ENCODE measurements around the gene LMNTD1. TPM values are rescaled to one million over a fixed set of nuclear protein-coding genes. Genes with fewer than 3 reads are reported as not detected.
A peak's percentile ranks its signal among the peaks of the same experiment; 100 is the strongest.

LMNTD1 gene
- total RNA-seq, 1 experiment from 2014 or later, result not detected

DNA sequence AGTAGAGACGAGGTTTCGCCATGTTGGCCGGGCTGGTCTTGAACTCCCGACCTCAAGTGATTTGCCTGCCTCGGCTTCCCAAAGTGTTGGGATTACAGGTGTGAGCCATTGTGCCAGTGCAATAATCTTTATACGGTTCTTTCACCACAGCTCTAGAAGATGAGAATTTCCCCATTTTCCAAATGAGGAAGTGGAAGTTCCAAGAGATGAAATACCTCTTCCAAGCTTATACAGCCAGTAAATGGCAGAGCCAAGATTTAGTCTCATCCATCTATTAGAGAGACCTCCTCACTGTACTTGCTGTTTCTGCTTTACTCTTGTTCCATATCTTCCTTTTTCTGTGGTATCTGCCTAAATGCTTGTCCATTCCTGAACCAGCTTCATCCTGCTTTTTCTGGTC, 3.1 kb upstream of the LMNTD1 start:
- no peak for DNase-seq (ENCODE audit: low spot score)

DNA sequence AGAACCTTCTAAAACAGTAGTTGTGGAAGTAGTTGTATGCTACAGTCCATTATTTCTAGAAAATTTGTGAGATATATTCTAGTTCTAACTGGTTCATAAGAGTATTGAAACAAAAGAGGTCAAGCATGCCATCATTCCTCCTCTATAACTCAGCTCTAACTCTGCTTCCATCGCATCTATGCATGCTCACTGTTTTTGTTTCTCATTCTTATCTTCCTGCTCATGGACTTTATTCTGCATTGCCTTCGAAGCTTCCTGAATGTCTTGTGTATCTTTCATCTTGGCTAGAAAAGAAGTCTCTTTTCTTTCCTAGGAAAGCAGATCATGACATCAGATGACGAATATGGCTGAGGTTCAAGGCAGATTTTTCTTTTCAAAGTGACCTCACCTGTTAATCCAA, 402 bp downstream of the LMNTD1 start:
- no peak for DNase-seq (ENCODE audit: low spot score)

DNA sequence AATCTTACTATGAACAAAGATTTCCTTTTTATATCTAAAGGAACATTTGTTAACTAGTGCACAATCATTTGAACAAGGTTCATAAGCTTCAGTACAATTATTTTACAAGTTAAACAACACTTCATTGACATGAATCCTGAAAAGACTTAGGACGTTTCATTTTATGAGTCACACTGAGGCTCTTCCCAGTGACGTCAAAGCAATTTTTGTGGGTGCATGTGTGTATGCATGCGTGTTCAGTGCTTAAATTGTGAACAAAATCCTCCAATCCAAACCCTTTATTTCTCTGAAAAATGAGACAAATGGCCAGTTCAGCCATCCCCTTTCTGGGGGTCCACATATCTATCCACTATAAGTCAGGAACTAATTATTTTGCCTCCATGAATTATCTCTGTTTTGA, 2.9 kb downstream of the LMNTD1 start:
- no peak for DNase-seq (ENCODE audit: low spot score)

DNA sequence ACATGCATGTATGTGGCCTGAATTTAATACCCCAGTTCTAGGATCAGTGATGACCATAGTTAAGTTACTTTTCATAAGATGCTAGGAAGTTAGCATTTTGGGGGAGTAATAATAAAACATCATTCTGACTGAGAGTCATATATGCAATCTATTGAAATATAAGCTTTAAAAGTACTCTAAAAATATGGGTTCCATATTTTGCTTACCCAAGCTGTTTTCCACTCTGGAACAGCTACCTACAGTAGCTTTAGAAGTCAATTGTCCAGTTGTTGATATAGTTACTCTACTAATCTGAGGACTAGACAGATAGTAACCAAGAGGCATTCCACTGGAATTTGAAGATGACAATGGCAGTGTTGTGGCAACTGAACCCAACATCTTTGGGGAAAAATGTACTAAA, 4.0 kb downstream of the LMNTD1 start:
- DNase-seq (ENCODE audit: low spot score), result no peak

DNA sequence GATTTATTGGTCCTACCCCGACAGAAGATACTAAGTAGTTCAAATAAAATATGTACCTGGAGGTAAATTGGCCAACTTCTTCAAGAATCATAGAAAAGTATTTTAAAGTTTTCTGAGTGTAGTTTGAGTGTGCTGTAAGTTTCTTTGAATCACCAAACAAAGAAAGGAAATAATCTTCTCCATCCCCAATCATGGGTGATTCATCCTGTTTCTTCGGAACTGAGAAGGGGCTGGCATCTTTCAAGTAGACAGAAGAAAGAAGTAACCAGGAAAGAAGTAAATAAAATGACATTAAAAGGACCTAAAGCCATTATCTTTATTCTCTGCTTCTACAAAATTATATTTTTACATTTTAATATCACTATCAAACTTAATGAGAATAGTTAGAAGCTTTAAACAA, 6.8 kb downstream of the LMNTD1 start:
- no peak for DNase-seq (ENCODE audit: low spot score)

DNA sequence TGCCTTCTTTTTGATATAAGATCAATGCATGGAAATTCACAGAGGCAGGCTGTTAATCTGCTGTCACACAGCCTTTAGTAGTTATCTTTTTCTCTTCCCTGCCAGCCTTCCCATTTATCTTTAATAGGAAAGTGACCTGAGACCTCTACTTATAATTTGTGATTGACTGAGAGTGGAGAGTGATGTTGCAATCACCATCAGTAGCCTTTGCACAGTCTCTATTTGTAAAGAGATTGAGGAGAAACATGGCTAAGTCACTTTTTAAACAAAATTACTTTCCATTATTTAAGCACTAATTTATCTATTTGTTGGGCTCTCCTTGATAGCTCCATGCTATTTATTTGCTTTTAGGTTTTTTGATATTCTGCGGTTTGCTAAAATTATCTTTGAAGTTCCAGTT, 19.9 kb downstream of the LMNTD1 start:
- DNase-seq (ENCODE audit: low spot score), result no peak

DNA sequence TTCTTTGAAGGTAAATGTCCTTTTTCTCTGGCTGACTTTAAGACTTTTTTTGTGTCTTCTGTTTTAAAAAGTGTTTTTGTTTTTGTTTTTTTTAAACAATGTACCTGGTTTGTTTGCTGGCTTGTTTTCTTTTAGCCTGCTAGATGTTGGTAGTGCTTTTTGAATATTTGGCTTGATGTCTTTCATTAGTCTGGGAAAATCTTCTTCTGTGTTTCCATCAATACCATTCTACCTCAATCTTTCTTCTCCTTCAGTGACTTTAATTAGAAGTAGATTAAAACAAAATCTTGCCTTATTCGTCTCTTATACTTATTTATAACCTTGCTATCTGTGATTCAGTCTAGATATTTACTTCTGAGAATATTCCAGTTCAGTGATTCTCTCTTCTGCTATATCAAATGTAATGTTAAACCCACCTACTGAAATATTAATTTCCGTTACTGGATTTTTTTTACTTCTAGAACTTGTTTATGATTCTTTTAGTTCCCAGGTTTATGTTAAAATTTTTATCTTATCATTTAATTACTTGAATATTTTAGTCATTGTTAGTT, 21.5 kb downstream of the LMNTD1 start:
- no peak for DNase-seq (ENCODE audit: low spot score)

DNA sequence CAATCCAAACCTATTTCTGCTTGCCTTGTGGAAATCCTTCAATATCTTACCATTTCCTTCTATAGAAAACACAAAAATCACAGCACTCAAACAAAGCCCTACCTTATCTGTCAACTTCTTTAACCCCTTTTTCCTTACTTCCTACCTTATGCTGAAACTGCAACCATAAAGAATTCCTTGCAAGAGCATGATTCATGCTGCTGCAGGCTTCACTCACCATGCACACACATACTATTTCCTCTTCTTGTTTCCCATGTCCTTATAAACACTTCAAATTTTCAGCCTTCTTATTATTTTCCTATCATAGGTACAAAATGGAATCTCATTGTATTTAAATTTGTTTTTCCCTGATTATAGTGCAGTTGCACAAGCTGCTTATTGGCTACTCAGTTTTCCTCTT, 23.3 kb downstream of the LMNTD1 start:
- no peak for DNase-seq (ENCODE audit: low spot score)

DNA sequence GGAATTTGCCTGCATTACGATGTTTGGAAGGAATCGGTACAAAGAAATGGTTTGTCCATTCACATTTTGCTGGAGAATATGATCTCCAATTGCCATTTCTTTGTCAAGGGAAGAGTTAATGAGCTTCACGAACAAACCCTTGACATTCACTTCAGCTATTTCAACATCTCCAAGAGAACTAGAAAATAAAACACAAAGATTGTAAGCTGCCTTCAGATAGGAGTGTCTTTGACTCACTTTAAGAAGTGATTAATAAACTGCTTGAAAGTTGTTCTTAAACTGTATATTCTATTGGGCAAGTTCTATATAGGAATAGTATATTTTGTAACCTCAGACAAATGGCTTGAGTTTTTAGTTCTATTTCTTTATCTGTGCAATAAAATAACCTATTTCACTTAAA, 26.3 kb downstream of the LMNTD1 start:
- DNase-seq (ENCODE audit: low spot score), result no peak

DNA sequence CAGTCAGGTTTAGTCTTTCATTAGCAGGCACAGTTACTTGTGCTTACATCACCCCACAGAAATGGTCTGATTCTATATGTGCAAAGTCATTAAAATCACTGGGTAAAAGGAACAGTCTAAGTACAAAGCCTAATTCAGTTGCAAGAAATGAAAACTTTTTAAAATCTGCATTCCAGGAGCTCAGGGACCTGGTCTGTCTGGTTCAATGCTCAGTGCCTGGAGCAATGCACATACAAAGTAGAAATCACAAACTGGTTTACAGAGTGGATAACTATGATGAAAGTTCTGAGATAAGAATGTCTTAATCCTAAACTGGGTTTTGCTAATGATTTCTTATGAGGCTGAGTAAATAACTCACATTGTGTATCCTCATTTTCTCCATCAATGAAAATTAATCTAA, 28.7 kb downstream of the LMNTD1 start:
- no peak for DNase-seq (ENCODE audit: low spot score)

DNA sequence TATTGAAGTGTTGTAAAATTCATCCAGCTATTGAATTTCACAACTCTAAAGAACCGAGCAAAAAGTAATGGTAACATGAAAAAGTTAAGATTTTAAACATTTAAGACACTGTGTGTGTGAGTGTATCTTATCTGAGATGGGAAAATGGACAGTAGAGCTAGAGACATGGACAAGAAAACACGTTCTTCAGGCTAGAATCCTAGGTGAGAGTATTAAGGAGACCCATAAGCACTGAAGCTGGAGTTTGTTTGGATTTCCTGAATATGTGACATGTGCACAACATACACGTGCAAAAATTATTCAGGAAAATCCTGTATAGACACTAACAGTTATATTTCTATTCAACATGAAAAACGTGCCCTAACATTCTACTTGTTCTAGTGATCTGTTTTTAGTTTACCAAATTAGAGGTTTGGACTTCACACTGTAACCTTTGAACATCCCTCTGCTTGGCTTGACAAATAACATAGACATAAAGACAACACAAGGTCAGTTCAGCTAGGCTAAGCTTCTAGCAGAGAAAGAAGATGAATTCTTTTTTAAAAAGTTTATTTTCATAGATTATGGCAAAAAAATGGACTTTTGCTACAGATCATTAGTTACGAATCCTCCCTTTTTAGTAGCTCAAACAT, 31.3 kb downstream of the LMNTD1 start:
- DNase-seq (ENCODE audit: low spot score), result no peak

DNA sequence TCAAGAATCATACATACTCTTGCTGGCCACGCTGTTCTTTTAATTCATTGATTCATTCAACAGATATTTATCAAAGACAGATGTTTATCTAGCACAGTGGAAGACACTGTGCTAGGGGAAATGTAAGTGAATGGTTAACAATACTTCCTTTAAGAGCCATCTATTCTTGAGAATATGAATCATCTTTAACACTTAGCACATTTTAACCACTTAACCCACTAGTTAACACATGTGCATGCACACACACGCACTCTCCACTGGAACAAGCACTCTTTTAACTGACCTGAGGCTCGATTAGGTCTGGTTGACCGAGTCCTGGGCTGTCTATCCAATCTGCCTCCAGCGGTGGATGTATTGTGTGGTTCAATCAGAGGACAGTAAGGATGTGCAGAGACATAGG, 34.6 kb downstream of the LMNTD1 start:
- no peak for DNase-seq (ENCODE audit: low spot score)

DNA sequence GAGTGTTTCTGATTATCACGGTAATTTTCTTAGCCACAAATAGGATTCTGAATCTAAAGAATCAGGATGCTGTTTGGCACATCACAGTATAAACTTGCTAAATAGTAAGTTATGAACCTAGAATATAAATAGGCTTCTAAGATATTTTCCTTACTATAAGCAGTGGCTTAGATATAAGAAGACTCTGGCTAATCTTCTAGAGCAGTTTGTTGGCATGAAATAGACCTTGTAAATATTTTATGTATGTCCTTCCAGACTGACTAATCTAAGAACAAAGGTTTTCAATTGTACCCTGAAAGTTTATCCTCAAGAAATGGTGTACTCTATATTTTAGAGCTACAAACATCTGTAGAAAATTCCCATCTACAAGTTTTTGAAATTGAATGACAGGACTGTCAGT, 48.3 kb downstream of the LMNTD1 start:
- DNase-seq (ENCODE audit: low spot score), result no peak

DNA sequence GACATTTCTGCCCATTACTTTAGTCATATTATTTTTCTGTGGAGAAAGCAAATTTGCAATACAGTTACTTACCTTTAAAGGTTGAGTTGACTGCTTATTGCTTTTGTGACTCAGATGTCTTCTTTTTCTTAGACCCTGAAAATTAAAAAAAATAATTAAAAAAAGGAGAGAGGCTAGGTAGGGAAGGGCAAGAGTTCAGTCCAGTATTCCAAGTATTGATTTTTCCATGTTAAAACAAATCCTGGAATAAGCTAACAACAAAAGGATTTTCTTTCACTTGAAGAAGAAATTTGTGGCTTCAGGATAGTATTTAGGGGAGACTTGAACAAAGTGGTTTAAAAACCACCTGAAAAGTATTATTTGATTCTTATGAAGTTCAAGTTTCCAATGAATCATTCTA, 49.4 kb downstream of the LMNTD1 start:
- DNase-seq (ENCODE audit: low spot score), result no peak

DNA sequence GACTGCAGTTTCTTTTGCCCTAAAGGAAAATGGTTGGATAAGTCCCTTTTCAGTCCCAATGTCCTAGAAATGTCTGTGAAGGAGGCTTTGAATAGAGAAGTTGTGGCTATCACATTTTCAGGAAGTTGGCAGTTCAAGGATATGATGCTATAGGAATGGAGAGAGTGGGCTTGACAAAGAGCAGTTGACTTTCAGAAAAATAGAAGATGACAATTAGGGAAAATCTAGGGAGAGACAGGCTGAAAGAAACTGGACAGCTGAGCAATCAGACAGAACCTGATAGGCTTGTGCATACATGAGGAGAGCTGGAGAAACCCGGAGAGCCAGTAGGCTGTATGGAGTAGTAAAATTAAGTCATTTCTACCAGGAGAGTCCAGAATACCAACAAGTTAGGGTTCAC, 50.5 kb downstream of the LMNTD1 start:
- no peak for DNase-seq (ENCODE audit: low spot score)

DNA sequence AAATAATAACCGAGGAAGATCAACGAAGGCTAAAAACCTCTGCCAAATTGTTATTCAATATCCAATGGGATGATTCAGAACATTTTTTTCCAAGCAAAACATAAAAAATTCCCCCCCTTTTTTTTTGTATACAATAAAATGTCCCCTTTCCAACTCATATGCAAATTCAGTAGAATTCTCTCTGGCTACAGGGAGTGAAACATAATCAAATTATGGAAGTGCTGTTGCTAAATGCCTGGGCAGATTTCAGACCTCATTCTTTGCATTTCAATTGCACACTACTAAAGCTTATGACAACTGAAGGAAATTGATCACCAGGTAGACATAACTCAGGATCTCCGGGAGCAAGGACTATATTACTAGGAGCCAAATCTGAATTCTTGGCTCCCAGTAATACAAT, 51.0 kb downstream of the LMNTD1 start:
- DNase-seq (ENCODE audit: low spot score), result no peak

DNA sequence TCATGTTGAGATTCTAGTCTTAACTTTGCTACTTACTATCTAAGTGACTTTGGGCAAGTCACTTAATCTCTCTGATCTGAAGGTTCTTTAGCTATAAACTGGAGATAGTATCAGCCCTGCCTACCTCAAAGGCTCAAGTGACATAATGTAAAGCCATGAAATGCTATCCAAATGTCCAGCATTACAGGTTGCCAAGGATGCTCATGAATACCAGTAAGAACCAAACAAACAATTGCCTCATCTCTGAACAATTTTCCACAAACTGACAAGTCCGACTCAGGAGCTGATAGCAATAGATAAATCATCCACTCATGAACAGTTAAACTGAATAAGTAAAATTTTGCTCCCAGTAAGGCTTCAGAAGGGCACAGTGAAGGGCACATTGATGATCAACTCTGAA, 51.5 kb downstream of the LMNTD1 start:
- DNase-seq (ENCODE audit: low spot score), result no peak

DNA sequence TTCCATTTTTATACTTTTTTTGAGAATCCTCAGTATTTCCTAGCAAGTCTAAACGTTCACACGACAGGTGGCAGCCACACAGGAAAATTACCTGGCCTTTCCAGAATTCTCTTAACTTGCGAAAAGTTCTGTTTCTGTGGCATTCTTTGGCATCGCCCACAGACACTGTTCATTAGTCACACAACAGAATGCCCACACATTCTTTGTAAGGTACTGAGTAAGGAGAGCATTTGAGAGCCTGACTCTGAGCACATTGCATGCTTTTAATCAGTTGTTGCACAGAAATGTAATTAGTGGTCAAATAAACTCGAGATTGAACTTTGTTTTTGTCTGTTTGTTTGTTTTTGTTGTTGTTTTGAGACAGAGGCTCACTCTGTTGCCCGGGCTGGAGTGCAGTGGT, 52.4 kb downstream of the LMNTD1 start:
- DNase-seq (ENCODE audit: low spot score), result no peak

DNA sequence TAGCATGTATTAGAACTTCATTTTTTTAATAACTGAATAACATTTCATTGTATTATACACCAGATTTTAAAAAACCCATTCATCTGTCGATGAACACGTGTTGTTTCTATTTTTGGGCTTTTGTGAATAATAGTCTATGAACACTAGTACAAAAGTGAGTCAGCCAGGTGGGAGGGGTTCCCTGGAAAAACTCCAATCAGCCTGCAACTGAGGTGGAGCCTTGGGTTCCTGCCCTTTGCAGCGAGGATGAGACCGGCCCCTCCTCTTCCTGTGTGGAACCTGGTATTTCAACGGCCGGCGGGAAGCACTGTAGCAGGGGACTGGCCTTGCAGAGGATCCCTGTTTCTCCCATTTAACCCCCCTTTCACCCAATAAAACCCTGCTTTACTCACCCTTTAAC, 56.1 kb downstream of the LMNTD1 start:
- DNase-seq (ENCODE audit: low spot score), result no peak

DNA sequence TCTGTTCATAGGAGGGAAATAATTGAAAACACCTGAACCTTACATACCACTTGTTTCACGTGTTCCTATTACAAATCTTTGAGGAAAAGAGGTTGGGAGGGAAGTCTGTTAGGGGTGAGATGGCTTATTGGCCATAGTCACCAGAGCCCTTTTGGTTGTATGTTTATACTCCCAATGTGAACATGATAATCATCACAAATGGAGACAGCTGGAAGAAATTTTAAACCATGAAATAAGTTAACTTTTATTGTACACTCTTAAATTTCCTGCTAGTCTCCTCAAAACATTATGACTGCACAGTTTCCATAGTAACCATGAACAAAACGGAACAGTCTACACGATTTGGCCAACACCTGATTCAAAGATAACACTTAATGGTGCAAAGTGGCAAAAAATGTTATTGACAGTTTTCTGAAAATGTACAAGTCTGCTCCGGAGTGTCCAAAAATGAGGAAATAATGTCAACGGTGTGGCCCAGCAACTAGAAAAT, 56.9 kb downstream of the LMNTD1 start:
- no peak for DNase-seq (ENCODE audit: low spot score)

DNA sequence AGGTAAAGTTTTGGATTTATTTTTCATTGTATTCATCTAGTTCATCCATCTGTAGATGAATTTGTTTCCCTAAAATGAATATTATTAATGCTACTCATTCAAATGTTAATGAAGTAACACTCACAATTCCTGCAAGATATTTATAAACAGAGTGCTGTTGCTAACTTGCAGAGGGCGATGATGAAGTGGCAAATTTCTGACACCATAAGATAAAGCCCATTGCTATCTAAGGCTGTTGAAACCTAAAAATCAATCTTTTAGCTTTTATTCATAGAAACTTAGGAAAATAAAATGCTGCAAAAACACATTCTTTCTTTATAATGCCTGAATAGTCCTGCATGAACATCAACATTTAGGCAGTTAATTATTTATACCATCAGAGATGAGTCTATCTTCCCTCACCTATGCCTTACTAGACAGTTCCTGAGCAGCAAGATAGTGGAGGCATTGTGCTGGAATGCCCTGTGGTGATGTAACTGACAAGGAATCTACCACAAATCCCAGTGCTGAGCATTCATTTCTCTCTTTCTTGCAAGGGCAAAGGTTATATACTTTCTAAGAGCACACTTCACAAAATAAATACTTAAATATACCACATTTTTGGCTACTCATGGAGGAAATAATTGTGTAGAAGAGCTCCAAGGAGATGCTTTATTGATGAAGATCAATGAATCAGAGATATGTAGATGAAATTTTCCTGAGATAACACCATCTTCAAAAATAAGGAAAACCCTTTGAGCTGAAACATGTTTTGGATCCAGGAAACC, 57.6 kb downstream of the LMNTD1 start:
- peak; percentile 48 for DNase-seq (ENCODE audit: low spot score)

DNA sequence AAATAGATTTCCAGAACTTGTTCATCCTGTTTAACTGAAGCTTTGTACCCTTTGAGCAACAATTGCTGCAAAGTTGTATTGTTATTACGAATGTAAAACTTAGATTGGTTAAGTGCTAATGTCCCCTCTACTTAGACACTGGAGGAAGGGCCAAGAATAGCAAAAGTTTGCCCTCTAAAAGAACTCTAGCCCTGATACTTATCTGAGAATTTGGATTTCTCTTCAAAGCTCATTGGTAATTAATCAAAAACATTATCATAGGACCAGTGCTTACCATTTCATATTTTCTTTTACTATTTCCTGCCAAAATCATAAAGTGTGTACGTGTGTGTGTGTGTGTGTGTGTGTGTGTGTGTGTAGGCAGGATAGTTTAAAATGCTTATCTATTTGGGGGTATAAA, 58.2 kb downstream of the LMNTD1 start:
- DNase-seq (ENCODE audit: low spot score), result no peak

DNA sequence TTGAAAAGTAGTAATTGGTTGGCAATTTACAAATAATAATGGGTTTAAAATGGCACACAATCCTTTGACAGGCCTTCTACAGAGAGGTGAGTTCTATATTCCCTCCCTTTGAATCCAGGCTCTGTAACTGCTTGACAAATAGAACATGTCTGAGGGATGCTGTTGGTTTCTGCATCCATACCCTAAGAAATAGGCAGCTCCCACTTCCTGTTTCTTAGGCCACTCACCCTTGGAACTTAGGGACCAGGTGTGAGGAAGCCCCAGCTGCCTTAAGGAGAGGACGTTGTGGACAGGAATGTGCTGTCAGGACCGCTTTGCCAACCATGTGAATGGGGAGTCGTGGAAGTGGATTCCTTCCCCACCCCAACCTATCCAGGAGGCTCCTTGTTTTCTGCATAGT, 59.4 kb downstream of the LMNTD1 start:
- no peak for DNase-seq (ENCODE audit: low spot score)
